GM04504 (cell line): ENCODE results near the gene SMARCC2.
A peak's percentile ranks its signal among the peaks of the same experiment; 100 is the strongest.

Experiments
- DNase-seq: peaks from one replicate; pipeline ENCODE4 v3.0.0-alpha.2; 2012; ENCODE audit warnings: low read depth

SMARCC2 gene

DNA sequence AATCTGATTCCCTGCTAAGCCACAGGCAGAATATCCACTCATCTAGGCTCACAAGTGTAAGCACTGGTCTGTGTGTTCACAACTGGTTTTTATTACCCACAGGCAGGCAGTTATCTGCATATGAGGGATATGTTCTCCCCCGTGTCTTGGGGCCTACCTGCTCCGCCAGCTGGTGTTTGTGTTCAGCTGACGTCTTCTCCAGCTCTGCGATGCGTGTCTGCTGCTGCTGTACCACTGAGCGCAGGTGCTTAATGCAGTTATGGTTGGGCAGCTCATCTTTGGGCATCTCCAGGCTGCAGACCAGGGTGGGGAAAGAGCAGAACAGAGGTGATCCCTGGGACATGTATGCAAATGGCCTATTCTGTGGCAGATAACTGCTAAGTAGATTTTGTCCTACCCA lies 18.7 kb upstream of the SMARCC2 start:
- DNase-seq: no peak

DNA sequence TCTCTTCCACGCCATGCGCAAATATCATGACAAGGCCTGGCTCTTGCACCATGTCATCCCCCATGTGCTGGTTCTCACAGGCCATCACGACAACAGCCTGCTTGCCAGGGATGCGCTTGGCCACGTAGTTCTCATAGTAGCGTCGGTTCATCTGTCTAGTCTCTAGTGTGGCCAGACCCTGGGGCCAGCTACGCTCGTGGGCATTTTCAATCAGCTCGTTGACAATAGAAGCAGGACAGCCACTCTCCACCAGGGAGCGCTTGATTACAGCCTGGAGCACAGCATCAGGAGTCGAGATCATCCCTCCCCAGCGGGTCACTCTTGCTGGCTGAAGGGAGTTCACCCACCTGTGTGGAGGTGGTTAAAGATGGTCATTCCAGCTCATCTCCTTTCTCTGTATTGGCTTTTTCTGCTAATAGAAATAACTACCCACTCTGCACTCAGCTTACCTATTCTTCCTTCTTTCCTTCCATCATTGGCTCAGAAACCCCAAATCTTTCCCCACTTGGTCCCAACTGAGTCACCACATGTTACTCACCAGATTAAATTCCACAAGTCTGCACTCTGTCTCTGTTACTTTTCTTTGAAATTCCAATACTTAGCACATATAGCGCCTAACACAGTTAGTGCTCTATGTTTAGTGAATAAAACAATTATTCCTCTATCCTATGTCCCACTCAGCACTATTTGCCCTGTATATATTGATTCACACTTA lies 17.3 kb upstream of the SMARCC2 start:
- no peak for DNase-seq

DNA sequence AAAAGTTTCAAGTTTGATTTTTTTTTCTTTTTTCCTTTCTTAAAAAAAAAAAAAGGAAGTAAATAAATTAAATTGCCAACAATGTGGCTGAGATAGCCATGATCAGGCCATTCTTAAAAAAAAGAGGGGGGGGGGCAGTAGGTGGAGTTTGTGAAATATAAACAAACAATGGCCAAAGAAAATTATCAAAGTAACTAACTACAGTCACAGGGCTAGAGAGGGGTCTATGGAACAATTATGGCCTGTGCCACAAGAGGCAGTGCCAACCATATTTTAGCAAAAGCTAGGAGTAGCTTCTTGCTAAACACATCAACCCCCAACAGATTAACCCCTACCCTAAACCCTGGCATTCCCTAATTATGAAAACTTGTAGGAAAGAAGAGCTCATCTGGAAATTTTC lies 16.2 kb upstream of the SMARCC2 start:
- no peak for DNase-seq

DNA sequence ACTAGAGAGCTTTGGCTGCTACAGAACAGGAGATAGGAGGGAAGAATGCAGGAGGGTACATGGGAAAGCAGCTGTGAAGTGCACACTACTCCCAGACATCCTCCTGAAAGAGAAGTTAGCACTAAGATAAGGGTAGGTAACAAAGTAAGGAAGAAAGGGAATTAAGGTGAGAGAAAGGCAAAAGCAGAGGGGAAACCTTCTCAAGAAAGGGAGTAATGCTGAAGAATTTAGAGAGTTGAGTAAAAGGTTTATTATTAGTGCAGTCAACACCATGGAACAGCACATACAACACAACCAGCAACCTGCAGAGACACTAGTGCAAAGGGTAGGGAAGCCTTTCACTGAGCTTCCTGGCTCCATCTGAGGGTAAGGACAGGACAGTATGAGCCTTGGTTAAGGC lies 15.0 kb upstream of the SMARCC2 start:
- DNase-seq: no peak

DNA sequence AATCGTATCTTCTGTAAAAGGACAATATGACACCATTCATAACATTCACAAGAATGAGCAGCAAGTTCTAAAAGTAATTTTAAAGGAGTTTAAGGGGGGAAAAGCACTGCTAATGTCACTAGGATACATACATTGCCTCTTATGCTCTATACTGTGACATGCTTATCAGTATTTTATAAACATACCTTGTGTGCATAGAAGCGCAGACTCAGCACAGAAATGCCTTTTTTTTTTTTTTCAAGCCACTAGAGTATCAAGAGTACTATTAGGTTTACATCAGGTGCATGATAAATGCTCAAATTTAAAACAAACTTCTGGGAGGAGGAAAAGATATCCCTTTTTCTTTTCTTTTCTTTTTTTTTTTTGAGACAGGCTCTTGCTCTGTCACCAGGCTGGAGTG lies 13.6 kb upstream of the SMARCC2 start:
- no peak for DNase-seq

DNA sequence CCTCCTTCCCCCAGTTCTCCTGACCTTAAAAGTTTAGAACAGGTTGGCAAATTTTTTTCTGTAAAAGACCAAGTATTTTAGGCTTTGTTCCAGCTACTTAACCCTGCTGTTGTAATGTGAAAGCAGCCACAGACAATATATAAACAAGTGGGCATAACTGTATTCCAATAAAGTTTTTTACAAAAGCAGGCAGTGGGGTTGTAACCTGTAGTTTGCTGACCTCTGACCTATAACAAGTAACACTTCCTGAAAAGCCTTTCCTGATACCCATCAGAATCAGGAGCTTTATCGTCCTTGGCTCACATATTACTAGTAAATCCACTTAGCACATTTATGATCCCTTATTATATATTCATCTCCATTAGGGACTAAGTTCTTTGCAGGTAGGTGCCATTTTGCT lies 13.1 kb upstream of the SMARCC2 start:
- no peak for DNase-seq

DNA sequence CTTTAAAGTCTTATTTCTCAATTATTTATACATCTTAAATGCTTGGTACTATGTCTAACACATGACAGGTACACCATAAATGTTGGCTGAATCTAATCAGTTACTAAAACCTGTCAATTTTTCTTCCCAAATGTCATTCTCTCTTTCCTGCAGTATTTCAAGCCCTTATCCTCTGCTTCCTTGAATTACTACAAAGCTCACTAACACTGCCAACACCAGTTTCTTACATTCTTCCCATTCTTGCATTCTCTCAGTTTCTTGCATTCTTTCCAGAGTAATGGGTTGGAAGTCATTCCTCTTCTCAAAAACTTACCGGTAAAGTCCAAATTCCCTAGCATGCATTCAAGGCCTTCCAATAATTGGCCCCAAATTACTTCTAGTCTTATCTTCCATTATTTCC lies 9.6 kb upstream of the SMARCC2 start:
- DNase-seq: no peak

DNA sequence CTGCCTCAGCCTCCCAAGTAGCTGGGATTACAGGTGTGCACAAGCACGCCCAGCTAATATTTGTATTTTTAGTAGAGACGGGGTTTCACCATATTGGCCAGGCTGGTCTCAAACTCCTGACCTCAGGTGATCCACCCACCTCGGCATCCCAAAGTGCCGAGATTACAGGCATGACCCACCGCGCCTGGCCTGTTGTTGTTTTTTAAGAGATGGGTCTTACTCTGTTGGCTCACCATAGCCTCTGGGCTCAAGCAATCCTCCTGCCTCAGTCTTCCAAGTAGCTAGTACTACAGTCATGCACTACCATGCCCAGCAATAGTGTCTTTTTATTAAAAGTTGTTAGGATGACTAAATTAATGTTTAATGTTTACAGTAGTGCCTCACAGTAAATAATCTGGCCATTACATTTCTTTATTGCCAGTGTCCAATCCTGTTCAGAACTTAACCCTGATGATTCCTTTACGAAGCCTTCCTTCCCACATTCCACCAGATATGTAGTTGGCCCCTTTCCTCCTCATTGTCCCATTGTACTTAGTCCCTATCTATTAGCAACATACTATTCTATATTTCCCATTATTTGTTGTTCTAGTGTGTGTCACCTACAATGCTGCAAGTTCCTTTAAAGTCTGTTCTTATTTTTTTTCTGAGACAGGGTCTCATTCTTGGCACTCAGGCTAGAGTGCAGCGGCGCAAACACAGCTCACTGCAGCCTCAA lies 8.8 kb upstream of the SMARCC2 start:
- no peak for DNase-seq

DNA sequence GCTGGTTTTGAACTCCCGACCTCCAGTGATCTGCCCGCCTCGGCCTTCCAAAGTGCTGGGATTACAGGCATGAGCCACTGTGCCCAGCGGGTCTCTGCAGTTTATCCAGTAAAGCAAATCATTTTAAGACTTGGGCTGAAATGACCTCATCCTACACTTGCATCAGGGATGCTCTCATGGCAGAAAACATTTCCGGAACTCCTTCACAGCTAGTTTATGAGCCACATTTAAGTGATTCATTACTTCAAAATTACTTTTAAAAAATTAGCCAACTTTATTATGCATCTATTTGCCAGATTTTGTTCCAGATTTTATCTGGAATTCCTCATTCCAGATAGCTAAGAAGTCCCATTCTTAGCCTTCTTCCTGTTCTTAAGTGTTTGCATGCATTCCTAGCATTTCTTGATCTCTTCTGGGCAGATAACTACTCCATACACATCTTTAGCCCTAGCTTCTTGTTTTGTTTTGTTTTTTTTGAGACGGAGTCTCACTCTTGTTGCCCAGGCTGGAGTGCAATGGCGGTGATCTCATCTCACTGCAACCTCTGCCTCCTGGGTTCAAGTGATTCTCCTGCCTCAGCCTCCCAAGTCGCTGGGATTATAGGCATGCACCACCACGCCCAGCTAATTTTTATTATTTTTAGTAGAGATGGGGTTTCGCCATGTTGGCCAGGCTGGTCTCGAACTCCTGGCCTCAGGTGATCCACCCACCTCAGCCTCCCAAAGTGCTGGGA lies 7.7 kb upstream of the SMARCC2 start:
- DNase-seq: peak; percentile 94

DNA sequence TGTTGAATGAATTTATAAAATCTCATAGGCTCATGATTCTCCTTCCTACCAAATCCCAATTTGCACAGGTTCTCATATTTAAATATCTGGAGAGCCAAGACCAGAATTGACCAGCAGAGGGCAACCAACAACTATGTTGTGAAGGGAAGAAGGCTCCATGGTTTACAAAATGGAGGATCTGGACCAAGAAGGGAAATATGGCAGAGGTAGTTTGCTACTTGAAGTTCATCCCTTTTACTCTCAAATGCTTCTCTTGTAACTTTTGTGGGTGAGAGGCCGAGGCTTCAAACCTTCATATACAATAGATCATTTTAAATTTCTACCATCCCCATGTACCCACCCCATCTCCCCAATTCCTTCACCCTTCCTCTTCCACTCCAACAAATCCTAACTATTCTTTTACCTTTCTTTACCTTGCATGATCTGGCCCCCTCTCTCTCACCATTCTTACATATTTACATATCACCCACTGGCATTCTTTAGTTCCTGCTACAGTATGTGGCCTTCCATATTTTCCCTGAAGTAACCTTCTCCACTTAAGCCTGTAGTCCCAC lies 3.8 kb upstream of the SMARCC2 start:
- peak; percentile 60 for DNase-seq

DNA sequence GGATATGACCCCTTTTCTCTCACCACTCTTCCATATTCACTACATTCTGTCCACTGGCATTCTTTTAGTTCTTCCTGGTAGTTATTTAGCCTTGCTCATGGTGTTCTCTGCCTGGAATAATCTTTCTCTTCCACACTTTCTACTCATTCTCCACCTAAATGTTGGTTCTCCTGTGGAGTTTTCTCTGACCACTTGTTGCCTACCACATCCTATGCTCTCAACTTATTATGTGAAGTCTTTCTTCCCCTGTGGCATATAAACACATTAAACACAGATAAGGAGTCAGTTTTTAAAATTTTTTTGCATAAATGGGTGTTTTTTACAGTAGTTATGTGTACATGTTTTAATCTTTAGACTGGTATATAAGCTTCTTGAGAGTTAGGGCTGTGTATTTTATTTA lies 3.3 kb upstream of the SMARCC2 start:
- no peak for DNase-seq

DNA sequence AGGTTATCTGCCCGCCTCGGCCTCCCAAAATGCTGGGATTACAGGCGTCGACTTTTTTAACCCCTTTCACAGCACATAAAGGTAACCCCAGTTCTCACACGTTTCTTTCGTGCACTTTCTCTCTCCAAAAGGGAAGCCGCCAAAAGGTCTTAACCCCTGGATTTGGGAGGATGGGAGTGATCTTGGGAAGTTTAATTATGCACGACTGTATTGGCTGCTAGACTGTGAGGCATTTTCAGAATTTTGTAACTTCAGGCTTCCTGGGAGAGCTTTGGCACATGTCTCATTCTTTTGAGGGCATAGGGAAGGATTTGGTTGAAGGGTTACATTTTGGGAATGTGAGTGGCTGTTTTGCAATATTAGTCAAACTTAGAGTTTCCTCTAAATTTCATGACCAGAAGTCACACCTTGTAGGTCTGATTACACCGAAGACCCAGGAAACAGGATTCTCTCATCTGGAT lies 1.4 kb upstream of the SMARCC2 start:
- no peak for DNase-seq

DNA sequence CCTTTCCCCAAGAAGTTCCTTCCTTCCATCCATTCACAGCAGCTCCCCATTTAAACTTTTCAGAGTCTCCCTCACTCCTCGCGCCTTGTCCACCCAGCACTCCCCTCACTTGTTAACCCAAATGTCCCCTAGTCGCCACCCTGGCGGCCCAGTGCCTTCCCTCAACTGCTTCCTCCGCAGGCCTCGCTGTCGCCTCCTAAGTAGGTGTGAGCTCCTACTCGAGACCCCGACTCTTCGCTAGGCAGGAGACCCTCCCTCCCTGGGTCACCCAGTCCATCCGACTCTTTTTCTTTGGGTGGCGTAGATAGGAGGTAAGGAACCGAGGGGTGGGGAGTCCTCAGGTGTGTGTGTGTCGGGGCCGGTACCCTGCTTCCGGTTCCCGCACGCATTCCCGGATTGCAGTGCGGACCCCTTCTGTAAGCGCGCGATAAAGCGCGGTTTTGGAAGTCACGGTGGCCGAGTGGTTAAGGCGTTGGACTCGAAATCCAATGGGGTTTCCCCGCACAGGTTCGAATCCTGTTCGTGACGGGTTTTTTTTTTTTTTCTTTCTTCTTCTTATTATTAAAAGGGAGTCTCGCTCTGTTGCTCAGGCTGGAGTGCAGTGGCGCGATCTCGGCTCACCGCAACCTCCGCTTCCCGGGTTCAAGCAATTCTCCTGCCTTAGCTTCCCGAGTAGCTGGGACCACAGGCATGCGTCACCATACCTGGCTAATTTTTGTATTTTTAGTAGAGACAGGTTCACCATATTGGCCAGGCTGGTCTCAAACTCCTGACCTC lies 823 bp upstream of the SMARCC2 start:
- peak; percentile 67 for DNase-seq

DNA sequence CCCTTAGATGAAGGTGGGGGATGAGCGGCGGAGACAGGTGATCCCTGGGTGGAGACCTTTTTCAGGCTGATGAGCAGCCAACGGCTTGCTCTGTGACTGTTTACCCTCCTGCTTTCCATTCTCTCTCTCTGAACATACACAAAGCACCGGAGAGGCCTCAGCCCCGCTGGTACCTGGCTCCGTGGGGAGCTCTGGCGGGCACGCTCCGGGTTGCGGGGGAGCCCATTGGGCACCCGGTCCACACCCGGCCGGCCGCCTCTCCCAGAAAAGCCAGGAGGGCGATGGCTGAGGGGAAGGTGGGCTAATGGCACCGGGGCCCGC lies 545 bp downstream of the SMARCC2 start:
- no peak for DNase-seq

DNA sequence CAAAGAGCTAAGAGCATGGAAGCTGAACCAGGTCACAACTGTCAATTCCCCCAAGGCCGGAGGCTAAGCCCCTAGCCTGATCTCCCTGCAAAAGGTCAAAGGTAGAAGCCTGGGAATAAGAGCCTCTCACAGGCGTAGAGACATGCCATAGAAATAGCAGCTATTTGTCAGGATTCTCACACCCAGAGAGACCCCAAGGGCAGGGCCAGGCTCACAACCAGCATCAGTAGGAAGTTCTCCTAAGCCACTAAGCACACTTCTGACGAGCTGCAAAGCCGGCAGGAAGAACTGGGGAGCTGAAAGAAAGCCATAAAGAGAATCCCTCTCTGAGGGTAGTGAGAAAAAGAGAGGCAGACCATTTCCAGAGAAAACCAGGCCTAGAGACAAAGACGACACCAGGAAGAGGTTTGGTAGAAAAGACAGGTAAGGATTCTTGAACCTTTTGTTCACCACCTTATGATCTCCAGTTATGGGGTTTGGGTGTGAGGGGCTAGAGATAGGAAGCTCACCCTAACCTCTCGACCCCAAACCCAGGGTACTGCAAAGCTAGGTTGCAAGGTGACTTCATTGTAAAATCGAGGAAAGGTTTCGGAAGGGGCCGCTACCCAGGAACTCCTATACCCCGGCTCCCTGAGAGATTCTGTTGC lies 1.0 kb downstream of the SMARCC2 start:
- no peak for DNase-seq

DNA sequence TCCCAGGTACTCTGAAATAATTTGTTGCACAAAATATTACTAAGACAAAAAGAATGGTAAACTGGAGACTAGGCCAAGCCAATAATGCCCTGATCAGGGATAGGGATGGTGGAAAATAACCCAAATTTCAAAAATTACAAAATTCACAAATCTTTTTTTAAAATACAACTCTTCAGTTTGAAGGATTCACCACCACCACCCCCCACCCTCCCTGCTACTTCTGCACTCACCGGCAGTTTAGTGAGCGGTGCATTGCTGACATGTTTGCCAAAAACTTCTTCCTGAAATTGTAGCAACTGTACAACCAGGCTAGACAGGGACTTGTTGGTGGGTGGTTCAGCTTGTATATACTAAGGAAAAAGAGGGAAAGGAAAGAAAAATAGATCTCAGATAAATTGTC lies 2.3 kb downstream of the SMARCC2 start:
- DNase-seq: no peak

DNA sequence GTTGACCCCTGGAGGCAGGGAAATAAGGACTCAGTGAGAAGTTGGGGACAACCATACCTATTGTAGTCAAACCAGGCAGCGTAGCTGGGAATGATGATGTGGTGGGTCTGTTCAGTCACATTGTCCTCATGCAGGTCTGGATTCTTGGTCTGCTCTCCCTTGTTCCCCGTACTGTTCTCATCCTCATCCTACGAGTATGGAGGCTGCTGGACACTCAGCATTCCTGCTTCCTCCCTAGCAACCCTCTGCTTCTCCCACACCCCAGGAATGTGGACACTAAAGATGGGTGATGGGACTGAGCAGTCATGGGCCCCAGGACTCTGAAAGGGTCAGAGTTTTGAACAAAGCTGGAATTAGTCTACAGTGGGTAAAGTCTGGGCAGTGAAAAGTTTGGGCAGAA lies 10.9 kb downstream of the SMARCC2 start:
- DNase-seq: no peak

DNA sequence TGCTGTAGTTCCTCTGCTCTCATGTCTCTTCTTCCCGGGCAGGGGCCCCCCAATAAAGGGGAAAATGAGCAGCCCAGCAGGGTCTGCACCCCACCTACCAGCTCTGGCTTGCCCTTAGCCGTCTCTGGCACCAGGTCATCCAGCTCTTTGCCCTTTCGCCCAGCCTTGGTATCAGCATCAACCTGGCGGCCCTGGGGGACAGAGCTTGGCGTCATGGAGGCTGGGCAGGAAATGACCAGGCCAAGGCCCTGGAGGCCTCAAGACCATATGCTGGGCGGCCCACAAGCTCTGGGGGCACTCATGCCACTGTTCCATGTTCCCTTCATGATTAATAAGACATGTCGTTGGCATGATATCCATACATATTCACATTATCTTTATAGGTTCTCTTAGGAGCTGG lies 16.4 kb downstream of the SMARCC2 start:
- no peak for DNase-seq

DNA sequence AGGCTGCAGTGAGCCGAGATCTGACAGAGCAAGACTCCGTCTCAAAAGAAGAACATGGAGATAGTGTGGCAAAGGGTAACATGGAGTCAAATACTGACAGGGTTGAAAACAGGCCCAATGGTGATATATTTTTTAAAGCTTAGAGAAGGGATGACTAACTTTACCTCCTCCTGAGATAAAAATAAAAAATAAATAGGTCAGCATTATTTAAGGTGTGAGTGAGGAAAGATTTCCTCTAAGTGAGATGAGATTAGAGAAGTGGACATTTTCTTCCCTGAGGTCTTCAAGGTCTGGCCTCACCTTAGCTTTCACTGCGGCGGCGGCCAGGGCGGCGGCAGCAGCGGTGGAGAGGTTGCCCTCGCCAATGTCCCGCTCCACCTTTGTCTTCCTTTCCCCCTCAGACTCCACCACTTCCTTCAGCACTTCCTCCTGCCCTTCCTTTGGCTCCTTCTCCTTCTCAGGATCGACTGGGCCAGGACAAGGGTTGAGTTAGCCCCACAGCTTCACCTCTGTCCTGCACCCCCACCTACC lies 20.0 kb downstream of the SMARCC2 start:
- DNase-seq: no peak

DNA sequence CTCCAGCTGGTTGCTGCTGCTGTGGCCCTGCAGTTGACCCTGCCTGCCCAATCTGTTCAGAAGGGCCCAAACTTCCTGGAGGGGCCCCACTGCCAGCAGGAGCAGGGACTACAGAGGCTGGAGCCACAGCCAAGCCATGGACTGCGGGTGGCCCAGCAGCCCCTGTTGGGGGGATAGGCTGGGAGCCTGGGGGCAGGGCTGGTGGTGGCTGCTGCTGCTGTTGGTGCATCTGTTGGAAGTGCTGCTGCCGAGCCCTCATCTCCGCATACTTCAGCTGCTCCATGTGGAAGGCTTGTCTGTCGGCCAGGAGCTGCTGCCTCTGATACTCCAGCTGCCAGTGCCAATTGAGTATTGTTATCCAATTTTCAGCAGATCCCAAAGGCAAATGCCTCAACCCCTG lies 23.9 kb downstream of the SMARCC2 start:
- no peak for DNase-seq

DNA sequence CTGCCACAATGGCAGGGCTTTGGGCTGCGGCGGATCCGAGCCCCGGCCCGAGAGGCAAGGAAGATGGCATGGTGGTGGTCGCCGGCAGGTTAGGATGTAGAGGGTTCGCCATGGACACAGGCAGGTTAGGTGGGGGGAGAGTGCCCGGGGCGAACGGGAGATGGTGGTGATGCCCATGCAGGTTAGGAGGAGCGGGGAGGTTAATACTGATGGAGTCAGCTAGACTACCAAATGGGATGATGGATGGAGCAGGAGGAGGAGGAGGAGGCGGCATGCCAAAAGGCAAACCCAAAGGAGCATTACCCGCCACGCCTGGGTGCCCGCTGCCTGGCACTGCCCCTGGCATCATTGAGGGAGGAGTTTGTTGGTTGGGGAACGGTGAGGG lies 24.9 kb downstream of the SMARCC2 start:
- no peak for DNase-seq
